Natural killer cell (primary cell): ENCODE data around the gene NDP. TPM values are rescaled to one million over a fixed set of nuclear protein-coding genes. Genes with fewer than 3 reads are reported as not detected.
"Not testable (repeated sequence)": the region's sequence is repeated elsewhere in the genome, so short reads cannot be mapped to it uniquely, and the experiment has no call there.

Source experiments
- ATAC-seq, 3 donors: fragments of 150-1000 bp in 2 of 3; fragments of 200-7000 bp in 1 of 3; cut with Tn5 transposase; 1 replicate in 1 of 3; 2 replicates in 2 of 3; pipeline ENCODE4 v1.10.0; 2021; ENCODE audit warnings: mild to moderate bottlenecking in 2 of 3, moderate library complexity in 2 of 3
- DNase-seq, 2 donors: peaks; one replicate each; pipeline versions ENCODE4 v3.0.0 to v3.0.0-alpha.2; 2013 to 2021; ENCODE audit warnings: mixed read lengths in 1 of 2
- H3K27ac ChIP-seq: one replicate; pipeline ENCODE4 v1.5.1; 2013; ENCODE audit warnings: mild to moderate bottlenecking, low read length
- H3K27me3 ChIP-seq: one replicate; pipeline ENCODE4 v1.6.1; 2013; ENCODE audit warnings: low read length; ENCODE audit not compliant: control insufficient read depth, insufficient read depth
- H3K36me3 ChIP-seq: one replicate; pipeline ENCODE4 v1.6.1; 2013; ENCODE audit warnings: low read length; ENCODE audit not compliant: control insufficient read depth, insufficient read depth
- H3K4me1 ChIP-seq: one replicate; pipeline ENCODE4 v1.6.1; 2013; ENCODE audit warnings: low read length; ENCODE audit not compliant: control insufficient read depth, insufficient read depth
- H3K4me3 ChIP-seq: one replicate; pipeline ENCODE4 v1.5.1; 2013; ENCODE audit warnings: low read length
- H3K9me3 ChIP-seq: one replicate; pipeline ENCODE4 v1.6.1; 2013; ENCODE audit warnings: low read length; ENCODE audit not compliant: control insufficient read depth, insufficient read depth
- H3K27ac Mint-ChIP-seq, 2 donors: one replicate each; pipeline ENCODE4 v1.8.0; 2022; ENCODE audit warnings: mild to moderate bottlenecking in 2 of 2, mixed read lengths in 2 of 2, moderate library complexity in 1 of 2
- H3K27me3 Mint-ChIP-seq, 2 donors: one replicate each; pipeline ENCODE4 v1.8.0; 2022; ENCODE audit warnings: low read depth in 2 of 2, mixed read lengths in 2 of 2
- H3K36me3 Mint-ChIP-seq: one replicate; pipeline ENCODE4 v1.8.0; 2022; ENCODE audit warnings: mixed read lengths
- H3K4me1 Mint-ChIP-seq, 2 donors: one replicate each; pipeline ENCODE4 v1.8.0; 2022; ENCODE audit warnings: mixed read lengths in 2 of 2
- H3K4me3 Mint-ChIP-seq: one replicate; pipeline ENCODE4 v1.8.0; 2022; ENCODE audit warnings: mild to moderate bottlenecking, moderate library complexity, mixed read lengths
- H3K9me3 Mint-ChIP-seq, 2 donors: one replicate each; pipeline ENCODE4 v1.8.0; 2022; ENCODE audit warnings: mixed read lengths in 2 of 2
- CTCF ChIP-seq: fragments of 200-600 bp; IDR thresholded peaks from one replicate; pipeline ENCODE4 v1.8.0; 2022; ENCODE audit warnings: antibody characterized with exemption
- WGBS: methylation state at CpG from one replicate; pipeline ENCODE4 v1.1.7; 2013; ENCODE audit warnings: missing lambda C conversion rate; ENCODE audit not compliant: insufficient coverage; 5-methylcytosine and 5-hydroxymethylcytosine counted together
- intact Hi-C: fragments of 100-400 bp; cut with micrococcal nuclease; formaldehyde crosslinking; loops from one replicate; pipeline ENCODE4 v1.14.2; 2022
- total RNA-seq, 4 donors: library from RNA; stranded (reverse); fragments of 120-200 nt in 1 of 4; gene quantifications; one replicate each; pipeline versions ENCODE4 v1.2.3 to v1.2.4, GENCODE V29; 2013 to 2022

Gene NDP
- total RNA-seq, 3 donors from 2014 or later (not counting 1 experiment from before 2014, with no cell fraction given): not detected

GRCh38 chrX:43949669-43950068 lies 23.5 kb downstream of the NDP start:
- H3K4me1 ChIP-seq: no peaks in the 10 kb centered on the region
- H3K27me3 ChIP-seq: no peaks in the 10 kb centered on the region
- H3K36me3 ChIP-seq: no peaks in the 10 kb centered on the region
- 3% methylated on average over 9 of the region's 15 CpGs for WGBS
- ATAC-seq (peak; percentile 35 to 73 (median 49)), DNase-seq (peak; percentile 15 to 58)
- Mint-ChIP-seq H3K4me1 (peaks cover 5 to 8% of the 10 kb centered on the region in 2 donors), H3K27ac (no peak overlapping the region), H3K27me3 (peaks cover 3 to 14% of the 10 kb centered on the region in 2 donors), H3K36me3 (no peaks in the 10 kb centered on the region), H3K4me3 (no peak overlapping the region), H3K9me3 (no peaks in the 10 kb centered on the region)
- H3K4me3 ChIP-seq: no peak overlapping the region
- intact Hi-C loops: loop anchor here (10.0 kb wide), 1 partner anchor 415 kb away; no protein-coding TSS in a partner anchor
- no peak overlapping the region for H3K27ac ChIP-seq
- H3K9me3 ChIP-seq: no peaks in the 10 kb centered on the region
- no peak for TF ChIP-seq CTCF

GRCh38 chrX:43940816-43941474 lies 32.2 kb downstream of the NDP start:
- ATAC-seq: no peak
- H3K27me3 ChIP-seq: no peaks in the 10 kb centered on the region
- no peaks in the 10 kb centered on the region for H3K4me1 ChIP-seq
- H3K27ac ChIP-seq: no peak overlapping the region
- no peak for DNase-seq
- intact Hi-C loops: no loop called here
- Mint-ChIP-seq H3K27ac (no peak overlapping the region), H3K36me3 (no peaks in the 10 kb centered on the region), H3K27me3 (peaks cover 9 to 30% of the 10 kb centered on the region in 2 donors), H3K4me1 (no peaks in the 10 kb centered on the region), H3K4me3 (no peak overlapping the region), H3K9me3 (no peaks in the 10 kb centered on the region)
- no peak for TF ChIP-seq CTCF
- H3K9me3 ChIP-seq: no peaks in the 10 kb centered on the region
- no peak overlapping the region for H3K4me3 ChIP-seq
- WGBS: 85% methylated on average over 2 of the region's 2 CpGs
- H3K36me3 ChIP-seq: no peaks in the 10 kb centered on the region

GRCh38 chrX:43939187-43939926 lies 33.8 kb downstream of the NDP start:
- Histone ChIP-seq H3K27ac (no peak overlapping the region), H3K9me3 (no peaks in the 10 kb centered on the region), H3K4me3 (no peak overlapping the region), H3K27me3 (no peaks in the 10 kb centered on the region), H3K4me1 (no peaks in the 10 kb centered on the region), H3K36me3 (no peaks in the 10 kb centered on the region)
- DNase-seq (no peak), ATAC-seq (no peak)
- no peaks in the 10 kb centered on the region for H3K4me1 Mint-ChIP-seq
- no peak overlapping the region for H3K27ac Mint-ChIP-seq
- H3K27me3 Mint-ChIP-seq: peaks cover 9 to 21% of the 10 kb centered on the region in 2 donors
- H3K36me3 Mint-ChIP-seq: no peaks in the 10 kb centered on the region
- no peak overlapping the region for H3K4me3 Mint-ChIP-seq
- intact Hi-C loops: no loop called here
- H3K9me3 Mint-ChIP-seq: no peaks in the 10 kb centered on the region
- TF ChIP-seq CTCF: no peak
- 84% methylated on average over 3 of the region's 3 CpGs for WGBS

- H3K4me3 ChIP-seq, H3K36me3 Mint-ChIP-seq, H3K9me3 ChIP-seq, H3K9me3 Mint-ChIP-seq, ATAC-seq, H3K4me1 Mint-ChIP-seq, H3K27ac Mint-ChIP-seq, DNase-seq, intact Hi-C loops, H3K4me1 ChIP-seq, H3K27ac ChIP-seq, H3K36me3 ChIP-seq, H3K27me3 ChIP-seq, H3K4me3 Mint-ChIP-seq: not testable (repeated sequence)
- no CpG with 5 or more reads among the region's 3 CpGs for whole genome bisulfite sequencing
- peaks cover 24 to 58% of the 10 kb centered on the region in 2 donors for H3K27me3 Mint-ChIP-seq
Measured at GRCh38 chrX:43922032-43922431, 51.2 kb downstream of the NDP start.

GRCh38 chrX:43910772-43911171 lies 62.4 kb downstream of the NDP start:
- H3K4me1 Mint-ChIP-seq, H3K36me3 ChIP-seq, H3K27ac ChIP-seq, H3K27ac Mint-ChIP-seq, H3K9me3 ChIP-seq, H3K4me3 Mint-ChIP-seq, H3K9me3 Mint-ChIP-seq, ATAC-seq, H3K4me1 ChIP-seq, H3K4me3 ChIP-seq, DNase-seq, H3K27me3 ChIP-seq, intact Hi-C loops, H3K36me3 Mint-ChIP-seq: not testable (repeated sequence)
- WGBS: 94% methylated on average over 6 of the region's 8 CpGs
- H3K27me3 Mint-ChIP-seq: peaks cover 13 to 43% of the 10 kb centered on the region in 2 donors
